ENCODE data around the gene HHATL.
A peak's percentile ranks its signal among the peaks of the same experiment; 100 is the strongest.
"Not testable (repeated sequence)": the region's sequence is repeated elsewhere in the genome, so short reads cannot be mapped to it uniquely, and the experiment has no call there.

Gene HHATL

GRCh38 chr3:42734263-42734860, 31.8 kb upstream of the HHATL start:
- DNase-seq, result peak in 3 of 51 donors; percentile 36 to 61 (median 54)

GRCh38 chr3:42733501-42734262, 31.1 kb upstream of the HHATL start:
- peak in 40 of 51 donors; percentile 48 to 94 (median 70) for DNase-seq

DNA sequence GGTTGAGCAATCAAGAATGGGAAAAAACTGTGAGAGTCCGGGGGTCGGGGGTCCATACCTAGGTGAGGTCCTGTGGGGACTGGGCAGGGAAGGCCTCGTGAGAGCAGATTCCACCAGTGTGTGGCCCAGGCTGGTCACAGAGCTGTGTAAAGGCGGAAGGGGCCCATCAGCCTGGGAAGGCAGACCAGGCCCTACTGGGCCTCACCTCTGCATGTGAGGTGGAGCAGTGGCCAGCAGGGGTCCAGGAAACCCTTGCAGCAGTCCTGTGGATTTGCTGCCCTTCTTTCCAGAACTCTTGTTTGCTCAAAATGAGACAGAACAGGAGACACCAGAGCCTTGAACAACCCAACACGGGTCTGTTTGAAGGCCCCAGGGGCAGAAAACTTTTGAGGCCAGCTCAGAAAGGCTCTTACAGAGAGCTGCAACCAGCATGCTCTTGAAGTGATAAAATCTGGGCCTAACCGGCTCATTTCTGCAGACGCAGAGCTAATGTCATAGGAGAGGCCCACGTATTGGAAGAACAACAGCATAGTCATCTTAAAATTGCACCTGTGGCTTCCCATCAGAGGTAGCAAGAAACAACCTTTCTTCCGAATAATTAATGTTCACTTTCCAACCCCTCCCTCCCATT, 30.3 kb upstream of the HHATL start:
- DNase-seq, result peak in 5 of 51 donors; percentile 25 to 78 (median 64)

DNA sequence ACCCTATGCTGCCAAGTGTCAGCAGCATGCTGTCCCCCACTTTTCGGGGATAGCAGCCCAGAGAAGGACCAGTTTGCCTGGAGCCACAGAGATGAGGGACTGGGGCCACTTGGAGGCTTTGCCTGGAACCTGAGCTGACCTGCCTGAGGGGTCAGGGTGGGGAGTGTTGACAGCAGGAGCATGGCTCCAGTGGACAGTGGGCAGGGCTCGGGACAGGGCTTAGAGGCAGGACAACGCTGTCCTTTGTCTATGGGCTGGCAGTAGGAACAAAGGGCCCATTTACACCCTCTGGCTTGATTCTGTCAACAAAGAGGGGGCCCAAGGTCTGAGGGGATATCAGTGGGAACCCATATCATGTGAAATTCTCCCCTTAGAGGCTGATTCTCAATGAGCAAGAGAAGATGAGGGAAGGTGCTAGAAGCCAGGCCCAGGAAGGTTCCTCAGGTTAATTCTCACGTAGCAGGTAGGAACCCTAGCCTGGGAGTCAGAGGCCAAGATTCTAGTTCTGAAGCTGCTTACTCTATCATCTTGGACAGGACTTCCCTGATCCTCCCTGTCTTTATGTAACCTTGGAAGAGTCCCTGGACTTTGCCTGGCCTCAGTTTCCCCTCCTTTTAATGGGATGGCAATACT, 29.7 kb upstream of the HHATL start:
- peak in 43 of 51 donors; percentile 29 to 94 (median 81) for DNase-seq

DNA sequence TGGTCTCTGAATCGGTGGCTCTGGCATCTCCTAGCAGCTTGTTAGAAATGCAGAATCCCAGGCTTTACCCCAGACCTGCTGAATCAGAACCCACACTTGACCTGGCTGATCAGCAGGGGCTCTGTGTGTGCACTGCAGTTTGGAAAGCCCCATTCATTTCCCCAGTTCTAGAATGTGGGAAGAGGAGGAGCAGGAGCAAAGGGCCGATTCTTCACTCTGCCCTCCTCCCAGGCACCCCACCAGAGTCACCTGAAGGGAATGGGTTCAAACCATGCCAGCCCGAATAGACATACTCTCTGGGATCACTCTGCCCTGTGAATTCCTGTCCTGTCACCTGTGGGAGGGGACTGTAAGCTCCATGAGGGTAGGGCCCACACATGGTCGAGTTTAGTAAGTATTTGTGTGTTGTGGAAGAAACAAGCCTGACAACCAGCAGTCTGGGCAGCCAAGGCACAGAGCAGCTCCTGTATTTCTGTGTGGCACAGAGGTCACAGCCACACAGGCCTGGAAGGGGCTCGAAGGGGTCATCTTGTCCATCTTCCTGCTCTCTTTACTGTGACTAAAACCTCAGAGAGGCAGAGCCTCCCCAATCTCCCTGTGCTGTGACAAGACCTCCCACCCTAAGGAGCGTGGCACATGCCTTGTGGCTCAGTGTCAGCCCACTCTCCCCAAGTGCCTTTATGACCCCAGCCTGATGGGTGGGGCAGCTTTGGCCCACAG, 29.0 kb upstream of the HHATL start:
- no peak for DNase-seq

- no peak for DNase-seq
Observed at GRCh38 chr3:42730706-42731420, 28.3 kb upstream of the HHATL start.

DNA sequence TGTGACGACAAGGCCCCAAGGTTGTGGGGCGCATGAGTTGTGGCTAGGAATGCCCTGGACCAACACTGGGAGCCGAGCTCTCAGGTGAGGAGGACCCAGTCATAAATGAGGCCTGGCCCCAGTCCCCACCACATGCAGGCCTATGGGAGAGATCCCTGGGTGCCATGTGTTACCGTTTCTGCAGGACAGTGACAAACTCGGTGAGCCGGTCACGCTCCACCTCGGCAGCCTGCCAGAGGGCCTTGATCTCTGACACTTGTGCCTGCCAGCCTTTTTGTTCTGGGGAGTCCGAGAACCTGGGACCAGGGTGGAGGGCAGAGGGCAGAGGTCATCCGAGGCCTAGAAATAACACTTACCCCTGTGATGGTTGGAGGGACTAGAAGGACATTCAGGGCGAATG, 27.7 kb upstream of the HHATL start:
- DNase-seq, result no peak

DNA sequence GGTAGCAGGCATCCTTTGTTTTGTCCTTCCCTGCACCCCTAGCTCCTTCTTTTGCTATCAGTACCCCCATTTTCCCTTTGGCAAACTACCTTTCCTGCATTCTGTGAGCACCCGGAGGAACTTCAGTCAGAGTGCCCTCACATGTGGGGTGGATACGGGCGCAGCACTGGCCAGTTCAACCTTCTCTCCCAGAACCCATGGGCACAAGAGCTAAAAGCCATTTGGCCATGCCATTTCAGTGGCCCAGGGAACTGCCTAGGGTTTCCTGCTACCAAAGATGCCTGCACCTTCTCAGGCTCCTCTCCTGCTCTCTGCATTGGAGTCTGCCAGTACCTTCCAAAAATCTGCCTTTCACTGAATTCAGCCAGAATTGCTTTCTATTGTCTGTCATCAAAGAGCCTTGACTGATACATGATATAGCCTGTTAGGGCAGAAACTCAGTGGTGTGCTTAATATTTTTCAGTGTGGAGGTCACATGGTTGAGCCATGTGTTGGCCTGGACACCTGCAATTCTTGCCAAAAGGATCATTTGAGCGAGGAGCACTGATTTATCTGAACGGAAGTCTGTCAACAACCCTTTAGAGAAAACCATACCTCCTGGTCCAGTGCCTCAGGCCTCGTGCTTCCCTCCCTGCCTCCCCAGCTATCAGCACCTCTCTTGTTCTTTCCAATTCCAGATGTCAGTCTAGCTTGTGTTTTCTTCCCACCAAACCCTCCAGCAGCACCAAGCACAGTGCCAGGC, 27.0 kb upstream of the HHATL start:
- peak in 2 of 51 donors; percentile 34 to 35 for DNase-seq

- no peak for DNase-seq
Observed at GRCh38 chr3:42728668-42729364, 26.2 kb upstream of the HHATL start.

GRCh38 chr3:42728056-42728455, 25.5 kb upstream of the HHATL start:
- DNase-seq, result peak in 27 of 51 donors; percentile 20 to 73 (median 48)

- peak in 18 of 51 donors; percentile 7 to 78 (median 44) for DNase-seq
Observed at GRCh38 chr3:42725454-42725853, 22.9 kb upstream of the HHATL start.

GRCh38 chr3:42723219-42723618, 20.6 kb upstream of the HHATL start:
- DNase-seq, result no peak

DNA sequence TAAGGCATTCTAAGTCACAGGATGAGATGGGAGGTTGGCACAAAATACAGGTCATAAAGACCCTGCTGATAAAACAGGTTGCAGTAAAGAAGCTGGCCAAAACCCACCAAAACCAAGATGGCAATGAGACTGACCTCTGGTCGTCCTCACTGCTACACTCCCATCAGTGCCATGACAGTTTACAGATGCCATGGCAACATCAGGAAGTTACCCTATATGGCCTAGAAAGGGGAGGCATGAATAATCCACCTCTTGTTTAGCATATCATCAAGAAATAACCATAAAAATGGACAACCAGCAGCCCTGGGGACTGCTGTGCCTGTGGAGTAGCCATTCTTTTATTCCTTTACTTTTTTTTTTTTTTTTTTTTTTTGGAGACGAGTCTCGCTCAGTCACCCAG, 19.8 kb upstream of the HHATL start:
- DNase-seq, result not testable (repeated sequence)

DNA sequence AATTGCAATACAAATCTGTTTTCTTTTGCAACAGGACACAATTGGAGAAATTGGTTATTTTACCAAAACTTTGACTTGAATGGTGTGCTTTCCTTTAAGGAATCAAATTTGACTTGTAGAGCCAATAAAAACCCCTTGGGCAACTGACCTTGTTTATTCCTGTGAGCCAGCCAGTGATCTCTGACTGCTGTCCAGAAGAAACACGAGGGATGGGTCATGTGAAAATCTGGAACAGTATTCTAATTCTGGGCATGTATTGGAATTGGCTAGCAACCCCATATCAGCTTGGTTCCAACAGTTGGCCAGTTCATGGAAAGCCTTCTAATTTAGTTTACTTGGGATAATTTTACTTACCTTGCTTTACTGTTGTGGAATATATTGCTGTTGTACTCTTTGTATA, 19.1 kb upstream of the HHATL start:
- DNase-seq, result peak in 26 of 51 donors; percentile 18 to 86 (median 48)

DNA sequence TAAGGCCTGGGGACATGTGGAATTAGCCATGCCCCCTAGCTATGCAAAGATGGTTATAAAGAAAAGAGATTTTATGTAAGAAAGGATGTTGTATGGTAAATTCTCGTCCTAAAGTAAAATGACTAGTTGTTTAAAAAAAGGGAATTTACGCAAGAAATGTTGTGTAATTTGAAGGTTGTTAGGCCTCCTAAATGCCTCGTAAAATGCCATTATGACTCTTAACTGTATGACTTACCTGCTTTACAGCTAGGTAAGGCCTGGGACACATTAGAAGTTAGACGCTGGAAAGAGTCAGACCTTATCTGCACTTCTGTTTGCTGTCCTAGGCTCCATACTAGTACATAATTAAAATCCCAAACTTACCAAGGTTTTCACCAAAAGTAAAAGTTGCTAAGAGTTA, 17.5 kb upstream of the HHATL start:
- DNase-seq, result no peak

DNA sequence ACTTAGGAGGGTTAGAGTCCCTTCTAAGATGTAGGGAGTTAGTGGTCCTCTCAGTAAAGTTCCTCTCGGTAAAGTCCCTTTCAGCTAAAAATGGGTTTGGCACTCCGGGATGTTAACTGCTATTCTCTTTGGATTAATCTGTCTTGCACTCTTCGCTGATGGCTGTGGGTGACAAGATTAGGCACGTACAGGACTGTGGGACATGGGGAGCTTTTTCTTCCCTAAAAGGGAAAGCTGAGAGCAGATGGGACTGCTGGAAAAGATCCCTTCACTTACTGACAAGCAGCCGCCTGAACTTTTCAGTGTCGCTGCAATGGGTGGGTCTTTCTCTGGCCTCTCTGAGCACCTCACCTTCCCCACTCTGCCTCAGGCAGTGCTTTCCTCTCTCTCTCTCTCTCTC, 16.4 kb upstream of the HHATL start:
- DNase-seq, result no peak

GRCh38 chr3:42718338-42718737, 15.7 kb upstream of the HHATL start:
- no peak for DNase-seq

DNA sequence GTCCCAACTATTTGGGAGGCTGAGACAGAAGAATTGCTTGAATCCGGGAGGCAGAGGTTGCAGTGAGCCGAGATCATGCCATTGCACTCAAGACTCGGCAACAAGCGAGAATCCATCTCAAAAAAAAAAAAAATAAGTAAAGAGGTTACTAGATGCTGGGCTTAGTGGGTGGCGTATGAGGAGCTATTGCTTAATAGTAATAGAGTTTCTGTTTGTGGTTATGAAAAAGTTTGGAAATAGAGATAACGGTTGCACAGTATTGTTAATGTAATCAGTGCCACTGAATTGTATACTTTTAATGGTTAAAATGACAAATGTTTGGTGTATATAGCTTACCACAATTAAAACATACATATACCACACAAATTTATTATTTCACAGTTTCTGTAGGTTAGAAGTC, 14.7 kb upstream of the HHATL start:
- DNase-seq, result no peak

- no peak for DNase-seq
Observed at GRCh38 chr3:42714171-42714852, 11.7 kb upstream of the HHATL start.
